ENCODE data around the gene CNOT2.
"Not testable (repeated sequence)": the region's sequence is repeated elsewhere in the genome, so short reads cannot be mapped to it uniquely, and the experiment has no call there.

CNOT2 gene

GRCh38 chr12:70366581-70367257 is 123.5 kb downstream of the CNOT2 start:
- peak; percentile 45 for DNase-seq

GRCh38 chr12:70367258-70368141 is 124.3 kb downstream of the CNOT2 start:
- no peak for DNase-seq

GRCh38 chr12:70372881-70373280 is 129.6 kb downstream of the CNOT2 start:
- DNase-seq = no peak

DNA sequence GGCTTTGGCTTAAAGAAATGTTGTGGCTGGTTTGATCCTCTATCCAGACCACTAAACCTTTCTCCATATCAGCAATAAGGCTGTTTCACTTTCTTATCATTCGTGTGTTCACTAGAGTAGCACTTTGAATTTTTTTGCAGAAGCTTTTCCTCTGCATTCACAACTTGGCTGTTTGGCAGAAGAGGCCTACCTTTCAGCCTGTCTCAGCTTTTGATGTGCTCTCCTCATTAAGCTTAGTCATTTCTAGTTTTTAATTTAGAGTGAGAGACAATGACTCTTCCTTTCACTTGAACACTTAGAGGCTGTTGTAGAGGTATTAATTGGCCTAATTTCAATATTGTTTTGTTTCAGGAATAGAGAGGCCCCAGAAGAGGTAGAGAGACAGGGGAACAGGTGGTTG is 136.6 kb downstream of the CNOT2 start:
- no peak for DNase-seq

- DNase-seq = no peak
These were observed 140.3 kb downstream of the CNOT2 start for GRCh38 chr12:70383484-70383883.

DNA sequence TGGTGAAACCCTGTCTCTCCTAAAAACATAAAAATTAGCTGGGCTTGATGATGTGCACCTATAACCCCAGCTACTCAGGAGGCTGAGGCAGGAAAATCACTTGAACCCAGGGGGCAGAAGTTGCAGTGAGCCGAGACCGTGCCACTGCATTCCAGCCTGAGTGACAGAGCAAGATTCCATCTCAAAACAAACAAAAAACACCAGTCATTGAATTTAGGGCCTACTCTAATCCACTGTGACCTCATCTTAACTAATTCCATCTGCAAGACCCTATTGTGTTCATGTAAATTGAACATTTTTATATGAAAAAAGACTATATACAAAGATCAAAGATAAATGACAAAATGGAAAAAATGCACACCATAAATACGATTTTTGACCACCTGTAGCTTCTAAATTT is 140.7 kb downstream of the CNOT2 start:
- no peak for DNase-seq

- DNase-seq = no peak
These were observed 143.5 kb downstream of the CNOT2 start for GRCh38 chr12:70386771-70387170.

- DNase-seq = no peak
These were observed 146.4 kb downstream of the CNOT2 start for GRCh38 chr12:70389678-70390077.

GRCh38 chr12:70392631-70393030 is 149.4 kb downstream of the CNOT2 start:
- DNase-seq = not testable (repeated sequence)

DNA sequence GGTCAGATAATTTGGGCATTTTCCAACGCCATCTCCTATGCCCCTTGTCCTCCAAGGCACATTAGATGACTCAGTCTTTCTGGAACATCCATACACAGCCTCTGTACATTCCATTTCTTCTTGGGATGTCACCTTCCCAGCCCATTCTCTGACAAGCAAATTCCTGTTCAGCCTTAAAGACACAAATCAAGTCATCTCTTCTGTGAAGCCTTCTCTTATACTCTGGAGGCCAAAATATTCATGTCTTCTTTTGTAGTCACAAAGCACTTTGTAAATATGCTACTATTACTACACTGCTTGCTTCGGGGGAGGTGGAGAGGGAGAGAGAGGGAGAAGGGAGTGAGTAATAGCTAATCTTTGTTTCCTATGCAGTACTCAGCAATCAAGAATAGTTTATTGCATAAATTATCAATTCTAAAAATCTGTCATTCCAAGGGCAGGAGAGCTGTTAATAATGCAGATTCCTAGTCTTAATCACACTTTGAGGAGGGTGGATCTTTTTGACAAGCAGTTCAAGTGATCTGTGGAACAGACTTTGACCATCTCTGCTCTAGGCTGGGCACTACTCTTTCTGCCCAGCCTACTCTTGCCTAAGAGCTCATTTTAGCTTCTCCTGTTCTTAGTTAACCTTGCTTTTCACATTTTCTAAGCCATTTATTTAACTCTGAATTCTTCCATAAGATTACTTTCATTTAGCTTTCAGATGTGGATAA is 150.7 kb downstream of the CNOT2 start:
- DNase-seq = no peak

DNA sequence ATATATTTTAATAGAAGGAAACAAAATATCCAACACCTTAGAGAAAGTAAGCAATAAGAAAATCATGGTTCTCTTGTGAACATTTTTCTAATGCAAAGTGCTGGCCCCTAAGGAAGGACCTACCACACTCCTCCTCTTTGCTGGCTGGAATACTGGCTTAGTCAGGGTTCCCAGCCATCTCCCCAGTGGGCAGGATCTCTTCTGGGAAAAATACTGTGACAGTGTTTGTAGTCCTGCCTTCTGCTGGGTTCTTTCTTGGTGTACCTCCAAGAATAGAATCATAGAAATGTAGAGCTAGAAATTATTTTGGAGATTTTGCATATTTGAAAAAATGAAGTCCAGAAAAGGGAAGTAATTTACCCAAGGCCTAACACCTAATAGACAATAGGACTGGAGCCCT is 154.8 kb downstream of the CNOT2 start:
- DNase-seq = no peak

- no peak for DNase-seq
These were observed 155.6 kb downstream of the CNOT2 start for GRCh38 chr12:70398862-70399261.

GRCh38 chr12:70399311-70399710 is 156.1 kb downstream of the CNOT2 start:
- DNase-seq = no peak

DNA sequence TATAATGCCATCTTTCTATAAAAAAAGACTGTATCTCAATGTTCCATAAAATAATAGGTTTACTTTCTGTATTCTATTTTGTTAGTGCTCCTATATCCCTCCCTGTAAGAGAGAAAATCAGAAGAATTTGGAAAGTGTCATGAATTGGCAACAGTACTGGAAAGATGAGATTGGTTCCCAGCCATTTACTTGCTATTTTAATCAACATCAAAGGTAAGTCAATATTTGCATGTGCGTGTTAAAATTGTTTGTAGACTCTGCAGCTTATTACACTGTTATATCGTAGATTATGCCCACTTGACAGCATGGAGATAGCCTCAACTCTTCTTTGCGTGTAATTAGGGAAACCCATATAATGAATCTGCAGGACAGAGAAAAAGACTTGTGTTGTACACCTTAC is 156.9 kb downstream of the CNOT2 start:
- DNase-seq = no peak

DNA sequence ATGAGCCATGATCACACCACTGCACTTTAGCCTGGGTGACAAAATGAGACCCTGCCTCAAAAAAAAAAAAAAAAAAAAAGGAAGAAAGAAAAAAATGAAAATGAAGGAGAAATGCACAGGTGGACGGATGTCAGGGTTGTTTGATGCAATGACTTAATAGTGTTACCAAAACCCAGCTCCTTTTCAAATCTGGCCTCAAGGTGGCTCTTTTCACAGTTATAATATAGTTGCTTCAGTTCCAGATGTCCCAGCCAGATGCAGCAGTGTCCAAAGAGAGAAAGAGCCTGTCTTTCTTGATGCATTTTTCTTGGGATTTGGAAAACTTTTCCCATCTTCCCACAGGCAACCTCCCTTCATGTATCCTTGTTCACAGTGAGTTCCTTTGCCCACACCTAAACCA is 159.4 kb downstream of the CNOT2 start:
- no peak for DNase-seq

GRCh38 chr12:70403826-70404225 is 160.6 kb downstream of the CNOT2 start:
- no peak for DNase-seq

Measured in stimulated activated CD4-positive, alpha-beta T cell treated with anti-CD3 and anti-CD28 coated beads, Interleukin-12 subunit alpha, Interleukin-12 subunit beta, amount 100 ng/mL, for 4 hours (primary cell).